ENCODE data around the gene ASB6. TPM values are rescaled to one million over a fixed set of nuclear protein-coding genes. Genes with fewer than 3 reads are reported as not detected.

ASB6 gene
- total and polyA plus RNA-seq, 2 donors: 5.8 to 16.5 TPM

DNA sequence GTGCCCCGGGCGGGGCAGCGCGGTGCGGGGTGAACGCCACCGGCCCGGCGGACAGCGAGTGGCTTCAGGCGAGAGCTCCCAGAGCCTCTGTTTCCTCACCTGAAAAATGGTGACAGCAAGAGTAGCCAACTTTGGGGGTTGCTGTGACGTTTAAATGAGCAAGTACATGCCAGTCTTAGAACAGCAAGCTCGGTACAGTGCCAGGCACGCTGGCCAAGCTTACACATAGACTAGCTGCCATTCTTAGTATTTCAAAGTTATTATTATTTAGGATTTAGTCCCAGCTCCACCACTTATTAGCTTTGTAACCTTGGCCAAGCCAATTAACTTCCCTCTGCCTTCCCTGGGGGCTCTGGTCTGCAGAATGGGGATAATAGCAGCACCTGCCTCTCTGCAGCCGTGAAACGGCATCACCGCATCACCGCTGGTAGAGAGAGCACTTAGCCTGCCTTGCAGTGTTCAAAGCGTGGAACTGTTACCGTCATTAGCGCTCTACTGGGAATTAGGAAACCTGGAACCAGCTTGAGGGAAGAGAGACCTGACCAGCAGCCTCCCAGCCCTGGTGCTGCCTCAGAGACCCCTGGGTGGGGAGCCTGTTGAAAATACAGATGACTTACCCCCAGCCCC lies 21.2 kb downstream of the ASB6 start, which contains the start of gene C9orf50:
TSS of gene C9orf50 (minus strand) at position 433 of the 627 bp plus-strand sequence. CDS start 527 bp downstream, outside the sequence.
- Histone ChIP-seq H3K36me3 (ENCODE audit: insufficient read depth) (no peaks in the 10 kb centered on the region), H3K27ac (ENCODE audit: low read depth) (no peak within 1 kb of the TSS), H3K4me3 (ENCODE audit: low read depth, low read length) (peak within 1 kb of the TSS; percentile 43), H3K4me1 (ENCODE audit: insufficient read depth) (no peaks in the 10 kb centered on the region)
- WGBS: 25% methylated on average over 21 of the region's 21 CpGs
- no peak for DNase-seq (ENCODE audit: extremely low spot score)

- no peak for DNase-seq (ENCODE audit: extremely low spot score)
- no peaks in the 10 kb centered on the region for H3K4me1 ChIP-seq (ENCODE audit: insufficient read depth)
- H3K36me3 ChIP-seq (ENCODE audit: insufficient read depth): no peaks in the 10 kb centered on the region
- under 1% methylated on average over 82 of the region's 82 CpGs for WGBS
- peak overlapping the region; percentile 43 for H3K4me3 ChIP-seq (ENCODE audit: low read depth, low read length)
- no peak overlapping the region for H3K27ac ChIP-seq (ENCODE audit: low read depth)
These were observed 21.9 kb downstream of the ASB6 start for GRCh38 chr9:129619787-129620668.

GRCh38 chr9:129617167-129617566 lies 24.8 kb downstream of the ASB6 start:
- Histone ChIP-seq H3K36me3 (ENCODE audit: insufficient read depth) (no peaks in the 10 kb centered on the region), H3K4me3 (ENCODE audit: low read depth, low read length) (no peak overlapping the region), H3K27ac (ENCODE audit: low read depth) (no peak overlapping the region), H3K4me1 (ENCODE audit: insufficient read depth) (no peaks in the 10 kb centered on the region)
- no peak for DNase-seq (ENCODE audit: extremely low spot score)
- 4% methylated on average over 1 of the region's 1 CpG for WGBS

- H3K36me3 ChIP-seq (ENCODE audit: insufficient read depth): no peaks in the 10 kb centered on the region
- no peak for DNase-seq (ENCODE audit: extremely low spot score)
- H3K4me1 ChIP-seq (ENCODE audit: insufficient read depth): no peaks in the 10 kb centered on the region
- H3K27ac ChIP-seq (ENCODE audit: low read depth): no peak overlapping the region
- H3K4me3 ChIP-seq (ENCODE audit: low read depth, low read length): no peak overlapping the region
- 83% methylated on average over 31 of the region's 31 CpGs for WGBS
These were observed 26.3 kb downstream of the ASB6 start for GRCh38 chr9:129615407-129616285.

- H3K4me3 ChIP-seq (ENCODE audit: low read depth, low read length): no peak overlapping the region
- H3K36me3 ChIP-seq (ENCODE audit: insufficient read depth): no peaks in the 10 kb centered on the region
- 91% methylated on average over 10 of the region's 10 CpGs for WGBS
- no peak overlapping the region for H3K27ac ChIP-seq (ENCODE audit: low read depth)
- no peaks in the 10 kb centered on the region for H3K4me1 ChIP-seq (ENCODE audit: insufficient read depth)
- no peak for DNase-seq (ENCODE audit: extremely low spot score)
These were observed 27.0 kb downstream of the ASB6 start for GRCh38 chr9:129614932-129615331.

DNA sequence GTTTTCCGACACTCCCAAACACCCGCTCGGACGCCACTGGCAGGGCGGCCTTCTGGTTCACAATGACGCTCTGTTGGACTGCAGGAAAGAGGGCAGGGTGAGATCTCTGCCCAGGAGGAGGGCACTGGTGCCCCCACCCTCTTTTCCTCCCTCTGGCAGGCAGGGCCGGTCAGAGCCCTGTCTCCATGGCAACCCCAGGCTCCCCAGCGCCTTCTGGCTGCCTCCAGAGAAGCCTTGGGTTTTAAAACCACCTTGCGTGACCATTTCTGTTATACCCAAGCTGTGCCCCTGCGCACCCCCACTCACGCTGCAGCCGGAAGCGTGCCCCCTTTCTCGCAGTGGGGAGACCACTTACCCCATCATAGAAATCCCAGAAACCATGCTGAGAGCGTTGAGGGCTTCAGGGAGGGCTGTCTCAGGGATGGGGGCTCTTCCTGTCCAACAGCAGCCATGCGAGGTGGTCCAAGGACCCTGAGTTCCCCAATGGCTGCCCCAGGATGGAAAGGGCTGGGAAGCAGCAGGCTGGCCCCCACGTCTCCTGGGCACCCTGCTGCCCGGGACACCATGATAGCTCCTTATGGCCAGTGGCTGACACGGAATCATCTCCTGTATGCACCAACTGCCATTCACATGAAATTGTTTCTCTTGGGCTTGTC lies 28.3 kb downstream of the ASB6 start:
- DNase-seq (ENCODE audit: extremely low spot score): no peak
- H3K36me3 ChIP-seq (ENCODE audit: insufficient read depth): no peaks in the 10 kb centered on the region
- H3K27ac ChIP-seq (ENCODE audit: low read depth): no peak overlapping the region
- WGBS: 67% methylated on average over 19 of the region's 19 CpGs
- H3K4me1 ChIP-seq (ENCODE audit: insufficient read depth): no peaks in the 10 kb centered on the region
- H3K4me3 ChIP-seq (ENCODE audit: low read depth, low read length): no peak overlapping the region

DNA sequence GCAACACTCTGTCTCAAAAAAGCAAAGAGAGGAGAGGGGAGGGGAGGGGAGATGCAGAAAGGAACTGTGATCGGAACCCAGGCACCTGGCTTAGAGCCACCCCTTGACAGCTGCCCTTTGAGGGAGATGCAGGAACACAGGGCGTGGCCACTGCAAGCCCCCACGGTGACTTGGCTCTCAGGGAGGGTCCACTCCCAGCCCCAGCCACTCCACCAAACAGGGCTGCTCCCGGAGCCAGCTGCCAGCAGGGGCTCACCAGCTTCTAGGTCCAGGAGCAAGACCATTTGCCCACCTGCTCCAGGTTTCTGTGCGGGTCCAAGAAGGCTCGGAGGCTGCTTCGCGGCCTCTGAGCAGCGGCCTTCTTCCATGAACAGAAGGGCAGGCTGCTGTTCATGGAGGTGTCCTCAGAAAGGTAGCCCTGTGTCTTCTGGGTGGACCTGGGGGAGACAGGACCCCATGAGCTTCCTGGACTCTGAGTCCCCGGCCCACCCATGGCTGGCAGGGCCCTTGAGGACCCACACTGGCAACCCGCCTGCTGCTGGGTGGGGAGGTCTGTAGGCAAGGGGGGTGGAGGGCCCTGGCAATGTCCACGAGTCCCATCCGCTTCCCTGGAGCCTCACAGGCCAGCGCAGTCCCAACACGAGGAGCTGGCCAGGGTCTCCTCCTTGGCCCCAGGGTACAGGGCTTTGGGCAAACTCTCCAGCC lies 29.0 kb downstream of the ASB6 start:
- Histone ChIP-seq H3K27ac (ENCODE audit: low read depth) (no peak overlapping the region), H3K4me3 (ENCODE audit: low read depth, low read length) (no peak overlapping the region), H3K4me1 (ENCODE audit: insufficient read depth) (no peaks in the 10 kb centered on the region), H3K36me3 (ENCODE audit: insufficient read depth) (no peaks in the 10 kb centered on the region)
- WGBS: 77% methylated on average over 15 of the region's 15 CpGs
- no peak for DNase-seq (ENCODE audit: extremely low spot score)

DNA sequence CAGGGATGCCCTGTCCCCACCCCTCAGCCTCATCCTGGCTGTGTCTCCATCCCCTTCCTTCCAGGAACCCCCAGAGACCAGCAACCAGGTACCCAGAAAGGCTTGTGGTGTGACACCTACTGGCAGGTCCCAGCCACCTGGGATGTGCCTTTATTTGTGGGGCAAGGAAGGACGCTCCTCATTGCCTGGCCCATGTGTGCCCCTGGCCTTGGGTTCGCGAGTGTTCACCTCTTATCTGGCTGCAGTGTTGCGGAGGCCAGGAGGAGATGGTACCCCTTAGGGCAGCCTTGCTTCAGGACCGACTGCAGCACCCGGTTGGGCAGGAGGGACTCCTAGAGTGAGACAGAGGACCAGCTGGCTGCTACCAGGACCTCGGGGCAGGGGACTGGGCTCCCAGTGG lies 29.8 kb downstream of the ASB6 start:
- Histone ChIP-seq H3K4me3 (ENCODE audit: low read depth, low read length) (no peak overlapping the region), H3K27ac (ENCODE audit: low read depth) (no peak overlapping the region), H3K36me3 (ENCODE audit: insufficient read depth) (no peaks in the 10 kb centered on the region), H3K4me1 (ENCODE audit: insufficient read depth) (no peaks in the 10 kb centered on the region)
- DNase-seq (ENCODE audit: extremely low spot score): no peak
- WGBS: 84% methylated on average over 7 of the region's 7 CpGs

GRCh38 chr9:129611307-129611800 lies 30.6 kb downstream of the ASB6 start:
- Histone ChIP-seq H3K4me1 (ENCODE audit: insufficient read depth) (no peaks in the 10 kb centered on the region), H3K4me3 (ENCODE audit: low read depth, low read length) (no peak overlapping the region), H3K27ac (ENCODE audit: low read depth) (no peak overlapping the region), H3K36me3 (ENCODE audit: insufficient read depth) (no peaks in the 10 kb centered on the region)
- WGBS: 29% methylated on average over 12 of the region's 12 CpGs
- no peak for DNase-seq (ENCODE audit: extremely low spot score)

DNA sequence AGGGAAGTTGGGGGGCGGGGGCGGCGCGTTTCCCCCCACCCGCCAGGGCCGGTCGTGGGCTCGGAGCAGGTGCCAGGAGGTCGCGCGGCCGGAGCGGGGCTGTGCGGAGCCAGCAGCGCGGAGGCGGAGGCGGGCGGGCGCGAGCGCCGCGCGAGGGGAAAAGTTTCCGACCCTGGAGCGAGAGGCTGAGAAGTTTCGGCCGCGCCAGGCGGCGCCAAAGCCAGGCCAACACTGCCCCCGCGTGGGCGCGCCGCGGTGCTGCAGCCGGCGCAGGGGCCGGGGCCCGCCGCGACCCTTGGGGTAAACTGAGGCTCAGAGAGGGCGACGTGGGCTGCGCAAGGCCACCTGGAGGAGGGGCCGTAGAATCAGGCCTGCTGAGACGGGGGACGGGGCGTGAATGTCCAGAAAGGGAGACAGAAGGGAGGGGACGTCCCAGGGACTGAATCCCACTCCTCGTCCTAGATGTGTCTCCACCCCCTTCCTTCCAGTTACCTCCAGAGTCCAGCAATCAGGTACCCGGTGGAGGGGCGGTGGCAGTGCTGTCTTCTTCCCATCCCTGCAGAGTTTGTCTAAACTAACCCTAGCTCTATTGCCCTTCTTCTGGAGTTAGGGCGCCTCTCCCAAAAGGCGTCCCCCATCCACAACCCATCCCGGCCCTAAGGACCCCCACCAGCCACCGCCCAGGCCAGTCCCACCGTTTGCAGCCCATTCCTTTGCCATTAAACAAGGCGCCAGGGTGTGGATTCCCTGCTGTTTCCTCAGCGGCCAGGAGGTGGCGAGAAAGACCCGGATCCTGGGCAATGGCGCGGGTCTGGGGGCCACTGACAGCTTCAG lies 31.3 kb downstream of the ASB6 start:
- Histone ChIP-seq H3K4me3 (ENCODE audit: low read depth, low read length) (peak overlapping the region; percentile 56), H3K4me1 (ENCODE audit: insufficient read depth) (no peaks in the 10 kb centered on the region), H3K36me3 (ENCODE audit: insufficient read depth) (no peaks in the 10 kb centered on the region), H3K27ac (ENCODE audit: low read depth) (peak overlapping the region; percentile 79)
- no peak for DNase-seq (ENCODE audit: extremely low spot score)
- WGBS: under 1% methylated on average over 66 of the region's 66 CpGs

DNA sequence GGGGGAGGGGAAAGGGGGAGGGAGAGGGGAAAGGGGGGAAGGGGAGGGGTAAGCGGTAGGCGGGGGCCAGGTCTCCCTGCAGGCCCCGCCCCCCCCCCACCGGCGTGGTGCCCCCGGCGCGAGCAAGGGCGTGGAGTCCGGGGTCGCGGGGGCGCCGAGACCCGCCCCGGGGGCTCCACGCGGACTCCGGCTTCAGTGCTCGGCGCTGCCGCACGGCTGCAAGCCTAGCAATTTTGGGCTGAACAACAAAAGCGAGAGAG lies 31.8 kb downstream of the ASB6 start:
- peak overlapping the region; percentile 79 for H3K27ac ChIP-seq (ENCODE audit: low read depth)
- DNase-seq (ENCODE audit: extremely low spot score): no peak
- 1% methylated on average over 24 of the region's 24 CpGs for WGBS
- no peaks in the 10 kb centered on the region for H3K4me1 ChIP-seq (ENCODE audit: insufficient read depth)
- H3K36me3 ChIP-seq (ENCODE audit: insufficient read depth): no peaks in the 10 kb centered on the region
- peak overlapping the region; percentile 56 for H3K4me3 ChIP-seq (ENCODE audit: low read depth, low read length)
